C4-2B (cell line): ENCODE results near the gene VPS39.

ENCODE experiments used
- CTCF ChIP-seq: fragments of 450-650 bp; conservative IDR thresholded peaks from 2 replicates; pipeline ENCODE4 v1.5.1; 2017; ENCODE audit warnings: mild to moderate bottlenecking
- ZFX ChIP-seq: fragments of 450-650 bp; IDR thresholded peaks from 2 replicates; pipeline ENCODE4 v1.6.1; 2017

- TF ChIP-seq CTCF (no peak), ZFX (no peak)
Measured at GRCh38 chr15:42184296-42184695, 23.8 kb downstream of the VPS39 start.
